ENCODE results near the gene DLG4.
A peak's percentile ranks its signal among the peaks of the same experiment; 100 is the strongest.
"Not testable (repeated sequence)": the region's sequence is repeated elsewhere in the genome, so short reads cannot be mapped to it uniquely, and the experiment has no call there.

DLG4 gene

GRCh38 chr17:7173687-7174602 lies 45.7 kb downstream of the DLG4 start:
- DNase-seq (ENCODE audit: insufficient read length, low spot score) (no peak), FAIRE-seq (no peak)

- not testable (repeated sequence) for DNase-seq (ENCODE audit: insufficient read length, low spot score); FAIRE-seq
Measured at GRCh38 chr17:7172522-7173191, 47.0 kb downstream of the DLG4 start.

DNA sequence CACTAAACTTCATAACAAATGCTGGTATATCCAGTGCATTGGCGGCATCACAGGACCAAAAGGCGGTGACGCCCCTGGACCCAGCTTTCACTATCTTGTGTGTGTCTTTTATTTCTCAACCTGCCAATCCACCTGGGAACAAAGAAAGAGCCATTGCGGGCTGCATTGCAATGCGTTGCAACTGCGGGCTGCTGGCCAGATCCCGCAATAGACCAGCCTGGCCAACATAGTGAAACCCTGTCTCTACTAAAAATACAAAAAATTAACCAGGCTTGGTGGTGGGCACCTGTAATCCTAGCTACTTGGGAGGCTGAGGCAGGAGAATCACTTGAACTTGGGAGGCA lies 50.1 kb downstream of the DLG4 start:
- DNase-seq (ENCODE audit: insufficient read length, low spot score); FAIRE-seq: not testable (repeated sequence)

DNA sequence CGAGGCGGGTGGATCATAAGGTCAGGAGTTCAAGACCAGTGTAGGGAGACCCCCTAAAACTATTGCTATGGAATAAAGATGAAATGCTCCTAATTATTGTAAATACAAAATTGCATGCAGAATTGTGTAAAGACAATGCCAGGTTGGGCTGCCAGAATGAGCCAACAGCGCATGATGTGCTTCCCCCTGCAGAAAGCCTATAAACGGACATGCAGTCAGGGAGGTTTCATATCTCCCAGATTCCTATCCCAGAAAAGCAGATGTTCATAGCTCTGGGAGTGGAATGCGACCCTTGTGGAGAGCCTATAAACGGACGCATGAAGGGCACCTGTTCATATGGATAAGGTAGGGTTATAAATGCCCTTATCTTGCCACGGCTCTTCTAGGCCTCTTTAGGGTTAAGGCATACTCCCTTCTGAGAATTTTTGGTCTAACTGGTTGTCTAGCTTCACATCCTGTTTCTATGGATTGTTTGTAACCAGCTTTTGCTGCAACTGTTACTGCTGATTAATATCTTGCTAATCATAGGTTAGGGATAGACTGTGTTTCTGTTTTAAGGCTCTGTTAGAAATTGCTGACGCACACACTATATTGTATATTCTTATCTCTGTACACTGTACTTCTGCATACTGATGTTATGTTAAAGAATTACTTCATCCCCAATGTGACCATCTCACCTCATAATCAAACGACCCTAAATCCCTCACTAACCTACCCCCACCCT lies 50.6 kb downstream of the DLG4 start:
- DNase-seq (ENCODE audit: insufficient read length, low spot score); FAIRE-seq: not testable (repeated sequence)

GRCh38 chr17:7167832-7168231 lies 51.8 kb downstream of the DLG4 start:
- DNase-seq (ENCODE audit: insufficient read length, low spot score) = no peak
- FAIRE-seq = no peak

GRCh38 chr17:7166873-7167272 lies 52.8 kb downstream of the DLG4 start:
- no peak for DNase-seq (ENCODE audit: insufficient read length, low spot score)
- FAIRE-seq = no peak

GRCh38 chr17:7159571-7159970 lies 60.1 kb downstream of the DLG4 start:
- FAIRE-seq; DNase-seq (ENCODE audit: insufficient read length, low spot score): not testable (repeated sequence)

DNA sequence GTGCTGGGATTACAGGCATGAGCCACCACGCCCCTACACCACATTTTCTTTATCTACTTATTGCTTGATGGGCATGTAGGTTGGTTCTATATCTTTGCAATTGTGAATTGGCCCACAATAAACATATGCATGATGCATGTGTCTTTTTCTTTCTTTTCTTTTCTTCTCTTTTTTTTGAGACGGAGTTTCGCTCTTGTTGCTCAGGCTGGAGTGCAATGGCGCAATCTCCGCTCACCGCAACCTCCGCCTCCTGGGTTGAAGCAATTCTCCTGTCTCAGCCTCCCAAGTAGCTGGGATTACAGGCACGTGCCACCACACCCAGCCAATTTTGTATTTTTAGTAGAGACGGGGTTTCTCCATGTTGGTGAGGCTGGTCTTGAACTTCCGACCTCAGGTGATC lies 61.2 kb downstream of the DLG4 start:
- not testable (repeated sequence) for DNase-seq (ENCODE audit: insufficient read length, low spot score); FAIRE-seq

- FAIRE-seq = no peak
- no peak for DNase-seq (ENCODE audit: insufficient read length, low spot score)
Measured at GRCh38 chr17:7156342-7156940, 63.2 kb downstream of the DLG4 start.

GRCh38 chr17:7147772-7148171 lies 71.9 kb downstream of the DLG4 start:
- DNase-seq (ENCODE audit: insufficient read length, low spot score) = no peak
- no peak for FAIRE-seq

DNA sequence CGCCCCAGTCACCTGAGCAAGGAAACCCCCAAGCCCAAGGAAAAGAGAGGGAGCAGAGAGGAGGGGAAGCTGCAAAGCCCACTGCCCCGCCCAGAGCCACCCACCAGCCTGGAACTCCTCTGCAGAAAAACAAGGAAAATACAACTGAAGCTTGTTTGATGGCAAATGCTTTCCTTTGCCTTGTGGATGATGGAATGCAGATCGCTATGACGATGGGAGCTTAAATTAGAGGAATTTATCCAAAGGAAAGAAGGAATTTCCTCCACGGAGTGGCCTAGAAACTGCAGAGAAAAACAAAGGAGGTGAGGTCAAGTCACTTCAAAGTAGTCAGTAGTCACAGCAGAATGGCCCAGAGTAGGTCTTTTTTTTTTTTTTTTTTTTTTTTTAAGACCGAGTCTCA lies 73.5 kb downstream of the DLG4 start:
- no peak for FAIRE-seq
- DNase-seq (ENCODE audit: insufficient read length, low spot score) = no peak

DNA sequence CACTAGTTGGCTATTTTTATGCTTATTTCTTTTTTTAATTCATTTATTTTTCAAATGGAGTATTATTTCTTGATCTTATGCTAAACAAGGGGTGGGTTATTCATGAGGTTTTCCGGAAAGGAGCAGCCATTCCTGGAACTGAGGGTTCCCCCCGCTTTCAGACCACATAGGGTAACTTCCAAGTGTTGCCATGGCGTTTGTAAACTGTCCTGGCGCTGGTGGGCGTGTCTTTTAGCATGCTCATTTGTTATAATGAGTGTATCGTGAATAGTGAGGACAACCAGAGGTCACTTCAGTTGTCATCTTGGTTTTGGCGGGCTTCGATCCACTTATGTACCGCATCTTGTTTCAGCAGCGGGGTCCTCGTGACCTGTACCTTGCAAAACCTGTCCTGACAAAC lies 75.4 kb downstream of the DLG4 start:
- DNase-seq (ENCODE audit: insufficient read length, low spot score) (no peak), FAIRE-seq (no peak)

- FAIRE-seq (no peak), DNase-seq (ENCODE audit: insufficient read length, low spot score) (no peak)
Measured at GRCh38 chr17:7141824-7142223, 77.8 kb downstream of the DLG4 start.

DNA sequence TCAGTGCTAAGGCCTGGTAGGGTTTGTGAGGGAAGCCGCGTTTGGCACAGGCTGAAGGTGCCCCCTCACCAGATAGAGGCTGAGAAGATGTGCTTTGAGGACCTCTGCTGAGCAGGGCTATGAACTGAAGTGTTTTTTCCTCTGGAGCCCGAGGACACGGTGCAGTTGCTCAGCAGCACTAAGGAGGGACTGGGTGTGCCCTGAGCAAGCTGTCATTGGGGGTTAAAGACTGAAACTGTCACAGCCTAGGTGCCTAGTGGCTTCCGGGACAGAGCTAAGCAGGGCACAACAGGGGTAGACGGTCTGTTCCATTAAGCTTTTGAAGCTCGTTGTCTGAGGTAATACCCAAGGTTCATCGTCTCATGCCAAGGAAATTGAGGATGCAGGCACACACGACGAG lies 80.2 kb downstream of the DLG4 start:
- FAIRE-seq (peak; percentile 4), DNase-seq (ENCODE audit: insufficient read length, low spot score) (no peak)

DNA sequence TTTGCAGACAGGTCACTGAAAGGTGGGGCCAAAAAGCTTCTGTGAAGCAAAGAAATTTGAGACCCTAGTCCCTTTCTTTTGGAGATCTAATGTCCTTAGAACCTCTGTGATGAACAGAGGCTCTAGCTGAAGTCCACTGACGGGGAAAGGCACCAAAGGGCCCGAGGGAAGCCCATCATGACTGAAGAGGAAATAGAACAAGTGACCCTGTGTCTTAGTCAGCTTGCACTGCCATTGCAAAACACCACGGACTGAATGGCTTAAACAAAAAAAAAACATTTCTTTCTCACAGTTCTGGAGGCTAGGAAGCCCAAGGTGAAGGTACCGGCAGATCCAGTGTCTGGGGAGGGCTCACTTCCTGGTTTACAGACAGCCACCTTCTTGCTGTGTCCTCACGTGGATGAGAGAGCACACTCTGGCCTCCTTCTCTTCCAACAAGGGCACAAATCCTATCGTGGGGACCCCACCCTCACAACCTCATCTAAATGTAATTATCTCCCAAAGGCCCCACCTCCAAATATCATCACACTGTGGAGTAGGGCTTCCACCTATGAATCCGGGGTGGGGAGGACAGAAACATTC lies 80.7 kb downstream of the DLG4 start:
- FAIRE-seq (no peak), DNase-seq (ENCODE audit: insufficient read length, low spot score) (no peak)

- no peak for FAIRE-seq
- DNase-seq (ENCODE audit: insufficient read length, low spot score) = no peak
Measured at GRCh38 chr17:7137171-7137943, 82.3 kb downstream of the DLG4 start.
